SK-N-SH treated with all-trans-retinoic acid at 6 μM for 48 hours (cell line): ENCODE results near the gene ZNF776.
"Not testable (repeated sequence)": the region's sequence is repeated elsewhere in the genome, so short reads cannot be mapped to it uniquely, and the experiment has no call there.

Experiments used
- ATAC-seq: fragments of 200-7000 bp; cut with Tn5 transposase; 3 replicates; pipeline ENCODE4 v1.9.1; 2020; ENCODE audit warnings: mild to moderate bottlenecking, moderate library complexity
- ARNTL ChIP-seq: fragments of 450-650 bp; formaldehyde crosslinking; IDR thresholded peaks from 2 replicates; pipeline ENCODE4 v1.5.0; 2020; ENCODE audit warnings: low read depth, mild to moderate bottlenecking, moderate library complexity, borderline replicate concordance
- BACH2 ChIP-seq: fragments of 250-450 bp; sonication (Bioruptor Pico); IDR thresholded peaks from 2 replicates; pipeline ENCODE4 v1.9.0; 2021; ENCODE audit warnings: mild to moderate bottlenecking, borderline replicate concordance
- CREB5 ChIP-seq: fragments of 250-450 bp; sonication (Bioruptor Pico); IDR thresholded peaks from 2 replicates; pipeline ENCODE4 v1.5.1; 2020; ENCODE audit warnings: low read depth, mild to moderate bottlenecking, moderate library complexity
- CSDC2 ChIP-seq: fragments of 250-450 bp; sonication (Bioruptor Pico); IDR thresholded peaks from 2 replicates; pipeline ENCODE4 v1.5.0; 2020; ENCODE audit warnings: mild to moderate bottlenecking, moderate library complexity
- ESRRG ChIP-seq: fragments of 250-450 bp; sonication (Bioruptor Pico); IDR thresholded peaks from 2 replicates; pipeline ENCODE4 v1.6.1; 2021; ENCODE audit warnings: mild to moderate bottlenecking
- GLIS3 ChIP-seq: fragments of 250-450 bp; sonication (Bioruptor Pico); IDR thresholded peaks from 2 replicates; pipeline ENCODE4 v1.5.0; 2020; ENCODE audit warnings: mild to moderate bottlenecking, moderate library complexity
- ISL1 ChIP-seq: fragments of 250-450 bp; sonication (Bioruptor Pico); IDR thresholded peaks from 2 replicates; pipeline ENCODE4 v2.1.2; 2022; ENCODE audit warnings: mild to moderate bottlenecking, moderate library complexity
- OSR1 ChIP-seq: fragments of 250-450 bp; sonication (Bioruptor Pico); IDR thresholded peaks from 2 replicates; pipeline ENCODE4 v1.8.0; 2022; ENCODE audit warnings: moderate library complexity, mild to moderate bottlenecking, inconsistent platforms
- PATZ1 ChIP-seq: fragments of 250-450 bp; sonication (Bioruptor Pico); IDR thresholded peaks from 2 replicates; pipeline ENCODE4 v1.8.0; 2020; ENCODE audit warnings: mild to moderate bottlenecking, moderate library complexity, borderline replicate concordance
- POU6F1 ChIP-seq: fragments of 250-450 bp; sonication (Bioruptor Pico); IDR thresholded peaks from 2 replicates; pipeline ENCODE4 v1.8.0; 2021; ENCODE audit warnings: low read depth, mild to moderate bottlenecking, moderate library complexity, borderline replicate concordance
- PPARA ChIP-seq: fragments of 250-450 bp; sonication (Bioruptor Pico); IDR thresholded peaks from 2 replicates; pipeline ENCODE4 v1.5.0; 2020; ENCODE audit warnings: mild to moderate bottlenecking, borderline replicate concordance
- RARB ChIP-seq: fragments of 250-450 bp; sonication (Bioruptor Pico); IDR thresholded peaks from 2 replicates; pipeline ENCODE4 v1.8.0; 2021; ENCODE audit warnings: mild to moderate bottlenecking, moderate library complexity
- TCF4 ChIP-seq: fragments of 250-450 bp; sonication (Bioruptor Pico); IDR thresholded peaks from 2 replicates; pipeline ENCODE4 v1.8.0; 2021; ENCODE audit warnings: mild to moderate bottlenecking, moderate library complexity, borderline replicate concordance
- TOX ChIP-seq: fragments of 250-450 bp; sonication (Bioruptor Pico); IDR thresholded peaks from 2 replicates; pipeline ENCODE4 v1.8.0; 2021; ENCODE audit warnings: mild to moderate bottlenecking, moderate library complexity, borderline replicate concordance
- ZC3H10 ChIP-seq: fragments of 250-450 bp; sonication (Bioruptor Pico); IDR thresholded peaks from 2 replicates; pipeline ENCODE4 v1.5.1; 2021; ENCODE audit warnings: mild to moderate bottlenecking, moderate library complexity
- ZFP3 ChIP-seq: fragments of 250-450 bp; sonication (Bioruptor Pico); IDR thresholded peaks from 2 replicates; pipeline ENCODE4 v1.5.0; 2020; ENCODE audit warnings: mild to moderate bottlenecking, moderate library complexity
- ZFP30 ChIP-seq: fragments of 450-650 bp; formaldehyde crosslinking; IDR thresholded peaks from 2 replicates; pipeline ENCODE4 v1.5.0; 2022; ENCODE audit warnings: mild to moderate bottlenecking, moderate library complexity
- ZNF565 ChIP-seq: fragments of 450-650 bp; formaldehyde crosslinking; conservative IDR thresholded peaks from 2 replicates; pipeline ENCODE4 v1.5.0; 2020; ENCODE audit warnings: low read depth, mild to moderate bottlenecking, moderate library complexity
- ZNF70 ChIP-seq: fragments of 450-650 bp; formaldehyde crosslinking; IDR thresholded peaks from 2 replicates; pipeline ENCODE4 v1.5.0; 2020; ENCODE audit warnings: mild to moderate bottlenecking, moderate library complexity
- ZNF8 ChIP-seq: fragments of 450-650 bp; formaldehyde crosslinking; IDR thresholded peaks from 2 replicates; pipeline ENCODE4 v1.5.0; 2020; ENCODE audit warnings: mild to moderate bottlenecking, moderate library complexity
- TF ChIP-seq, protein P1 (sequence below): fragments of 250-450 bp; sonication (Bioruptor Pico); IDR thresholded peaks from 2 replicates; pipeline ENCODE4 v1.5.0; 2020; ENCODE audit warnings: mild to moderate bottlenecking, moderate library complexity
- TF ChIP-seq, protein P2 (sequence below): fragments of 250-450 bp; sonication (Bioruptor Pico); IDR thresholded peaks from 2 replicates; pipeline ENCODE4 v1.5.1; 2021; ENCODE audit warnings: mild to moderate bottlenecking, moderate library complexity

ZNF776 gene

GRCh38 chr19:57719424-57719823, 27.2 kb upstream of the ZNF776 start:
- no peak for ATAC-seq

GRCh38 chr19:57719901-57720519, 26.6 kb upstream of the ZNF776 start:
- TF ChIP-seq, protein P1, sequence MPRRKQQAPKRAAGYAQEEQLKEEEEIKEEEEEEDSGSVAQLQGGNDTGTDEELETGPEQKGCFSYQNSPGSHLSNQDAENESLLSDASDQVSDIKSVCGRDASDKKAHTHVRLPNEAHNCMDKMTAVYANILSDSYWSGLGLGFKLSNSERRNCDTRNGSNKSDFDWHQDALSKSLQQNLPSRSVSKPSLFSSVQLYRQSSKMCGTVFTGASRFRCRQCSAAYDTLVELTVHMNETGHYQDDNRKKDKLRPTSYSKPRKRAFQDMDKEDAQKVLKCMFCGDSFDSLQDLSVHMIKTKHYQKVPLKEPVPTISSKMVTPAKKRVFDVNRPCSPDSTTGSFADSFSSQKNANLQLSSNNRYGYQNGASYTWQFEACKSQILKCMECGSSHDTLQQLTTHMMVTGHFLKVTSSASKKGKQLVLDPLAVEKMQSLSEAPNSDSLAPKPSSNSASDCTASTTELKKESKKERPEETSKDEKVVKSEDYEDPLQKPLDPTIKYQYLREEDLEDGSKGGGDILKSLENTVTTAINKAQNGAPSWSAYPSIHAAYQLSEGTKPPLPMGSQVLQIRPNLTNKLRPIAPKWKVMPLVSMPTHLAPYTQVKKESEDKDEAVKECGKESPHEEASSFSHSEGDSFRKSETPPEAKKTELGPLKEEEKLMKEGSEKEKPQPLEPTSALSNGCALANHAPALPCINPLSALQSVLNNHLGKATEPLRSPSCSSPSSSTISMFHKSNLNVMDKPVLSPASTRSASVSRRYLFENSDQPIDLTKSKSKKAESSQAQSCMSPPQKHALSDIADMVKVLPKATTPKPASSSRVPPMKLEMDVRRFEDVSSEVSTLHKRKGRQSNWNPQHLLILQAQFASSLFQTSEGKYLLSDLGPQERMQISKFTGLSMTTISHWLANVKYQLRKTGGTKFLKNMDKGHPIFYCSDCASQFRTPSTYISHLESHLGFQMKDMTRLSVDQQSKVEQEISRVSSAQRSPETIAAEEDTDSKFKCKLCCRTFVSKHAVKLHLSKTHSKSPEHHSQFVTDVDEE (CRISPR knock-in tag), result no peak
- TF ChIP-seq ISL1 (CRISPR knock-in tag) (no peak), PATZ1 (CRISPR knock-in tag) (no peak), GLIS3 (no peak), CREB5 (CRISPR knock-in tag) (no peak), CSDC2 (CRISPR knock-in tag) (no peak), BACH2 (no peak), OSR1 (CRISPR knock-in tag) (no peak), ZFP3 (CRISPR knock-in tag) (no peak), TCF4 (CRISPR knock-in tag) (no peak)
- TF ChIP-seq, protein P2, sequence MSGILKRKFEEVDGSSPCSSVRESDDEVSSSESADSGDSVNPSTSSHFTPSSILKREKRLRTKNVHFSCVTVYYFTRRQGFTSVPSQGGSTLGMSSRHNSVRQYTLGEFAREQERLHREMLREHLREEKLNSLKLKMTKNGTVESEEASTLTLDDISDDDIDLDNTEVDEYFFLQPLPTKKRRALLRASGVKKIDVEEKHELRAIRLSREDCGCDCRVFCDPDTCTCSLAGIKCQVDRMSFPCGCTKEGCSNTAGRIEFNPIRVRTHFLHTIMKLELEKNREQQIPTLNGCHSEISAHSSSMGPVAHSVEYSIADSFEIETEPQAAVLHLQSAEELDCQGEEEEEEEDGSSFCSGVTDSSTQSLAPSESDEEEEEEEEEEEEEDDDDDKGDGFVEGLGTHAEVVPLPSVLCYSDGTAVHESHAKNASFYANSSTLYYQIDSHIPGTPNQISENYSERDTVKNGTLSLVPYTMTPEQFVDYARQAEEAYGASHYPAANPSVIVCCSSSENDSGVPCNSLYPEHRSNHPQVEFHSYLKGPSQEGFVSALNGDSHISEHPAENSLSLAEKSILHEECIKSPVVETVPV (CRISPR knock-in tag), result no peak
- ATAC-seq, result no peak

More at GRCh38 chr19:57719424-57719823, 27.2 kb upstream of the ZNF776 start:
- no peak for TF ChIP-seq PPARA (CRISPR knock-in tag)
- TF ChIP-seq BACH2, result no peak
- TF ChIP-seq GLIS3, result no peak
- TF ChIP-seq ZC3H10 (CRISPR knock-in tag), result no peak

DNA sequence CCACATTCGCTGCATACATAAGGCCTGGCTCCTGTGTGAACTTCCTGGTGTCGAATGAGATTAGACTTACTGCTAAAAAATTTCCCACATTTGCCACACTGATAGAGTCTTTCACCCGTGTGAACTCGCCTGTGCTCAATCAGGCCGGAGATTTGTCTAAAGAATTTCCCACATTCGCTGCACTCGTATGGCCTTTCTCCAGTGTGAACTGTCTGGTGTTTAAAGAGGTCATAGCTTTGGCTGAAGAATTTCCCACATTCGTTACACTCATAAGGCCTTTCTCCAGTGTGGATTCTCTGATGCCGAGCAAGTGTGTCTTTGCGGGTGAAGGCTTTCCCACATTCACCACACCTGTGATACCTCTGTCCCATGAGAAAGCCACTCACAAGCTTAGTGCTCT, 25.7 kb upstream of the ZNF776 start:
- ATAC-seq, result no peak
- TF ChIP-seq PPARA (CRISPR knock-in tag) (no peak), POU6F1 (CRISPR knock-in tag) (no peak), TOX (CRISPR knock-in tag) (no peak), BACH2 (no peak), RARB (CRISPR knock-in tag) (no peak), ZC3H10 (CRISPR knock-in tag) (no peak), ZNF565 (no peak), CSDC2 (CRISPR knock-in tag) (no peak), ZNF8 (no peak), ISL1 (CRISPR knock-in tag) (no peak), ZFP3 (CRISPR knock-in tag) (no peak), ESRRG (no peak), ARNTL (CRISPR knock-in tag) (no peak), OSR1 (CRISPR knock-in tag) (no peak), GLIS3 (no peak), ZFP30 (no peak), ZNF70 (CRISPR knock-in tag) (no peak)
- TF ChIP-seq, protein P2 (CRISPR knock-in tag), result no peak
- TF ChIP-seq, protein P1 (CRISPR knock-in tag), result no peak

GRCh38 chr19:57738320-57738719, 8.3 kb upstream of the ZNF776 start:
- not testable (repeated sequence) for ATAC-seq

DNA sequence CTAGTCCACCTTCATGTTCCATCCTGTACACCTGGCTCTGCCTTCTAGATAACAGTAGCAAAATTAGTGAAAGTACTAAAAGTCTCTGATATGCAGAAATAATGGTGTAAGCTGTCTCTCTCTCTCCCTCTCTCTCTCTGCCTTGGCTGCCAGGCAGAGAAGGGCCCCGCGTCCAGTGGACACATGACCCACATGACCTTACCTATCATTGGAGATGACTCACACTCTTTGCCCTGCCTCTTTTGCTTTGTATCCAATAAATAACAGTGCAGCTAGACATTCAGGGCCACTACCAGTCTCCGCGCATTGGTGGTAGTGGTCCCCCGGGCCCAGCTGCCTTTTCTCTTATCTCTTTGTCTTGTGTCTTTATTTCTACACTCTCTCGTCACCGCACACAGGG, 7.8 kb upstream of the ZNF776 start:
- ATAC-seq, result not testable (repeated sequence)
